HepG2 (cell line): Measurements from ENCODE around the gene KRTAP5-1. TPM values are rescaled to one million over a fixed set of nuclear protein-coding genes. Genes with fewer than 3 reads are reported as not detected.

Experiments
- ATAC-seq: fragments of 200-7000 bp; cut with Tn5 transposase; 3 replicates; pipeline ENCODE4 v1.9.1; 2020; ENCODE audit warnings: mild to moderate bottlenecking, moderate library complexity
- BruUV-seq: library from RNA; stranded (reverse); fragments of 400-500 nt; replicated peaks from 2 replicates; lab custom pipeline; 2021; lab: Mats Ljungman, UMichigan
- CTCF ChIA-PET: fragments of 300-600 bp; formaldehyde crosslinking; extraction: SDS; loops from one replicate; lab custom pipeline; 2021; ENCODE audit warnings: low total read pairs, inconsistent platforms, low intra/inter-chr PET ratio; lab: Yijun Ruan, JAX
- POLR2A ChIA-PET: fragments of 350-600 bp; sonication (Branson Sonifier 250); formaldehyde crosslinking; loops from one replicate; lab custom pipeline; 2020; ENCODE audit warnings: antibody characterized with exemption, inconsistent platforms; lab: Yijun Ruan, JAX
- DNase-seq: peaks from one replicate; pipeline ENCODE4 v3.0.0-alpha.2; 2015; ENCODE audit warnings: low spot score
- FAIRE-seq: peaks from 3 replicates; lab custom pipeline; 2011; peaks lifted over from hg19 to GRCh38; lab: Jason Lieb, UNC
- H2AFZ ChIP-seq: one replicate; pipeline ENCODE4 v1.6.1; 2011; ENCODE audit warnings: low read length, inconsistent platforms
- H3K27ac ChIP-seq: fragments of 300-600 bp; 3 replicates; pipeline ENCODE4 v1.8.0; 2011; ENCODE audit warnings: mixed run types, mild to moderate bottlenecking, mixed read lengths, low read length, inconsistent platforms; ENCODE audit not compliant: insufficient read depth; ENCODE audit errors: extremely low read length
- H3K27me3 ChIP-seq, 2 experiments: fragments of 200-600 bp in 1 of 2; 2 replicates in 1 of 2; 3 replicates in 1 of 2; pipeline versions ENCODE4 v1.6.0 to v1.8.0; 2011; ENCODE audit warnings: low read length in 2 of 2, mild to moderate bottlenecking in 2 of 2, moderate library complexity in 2 of 2, inconsistent platforms in 1 of 2; ENCODE audit not compliant: insufficient read depth in 2 of 2, control insufficient read depth in 1 of 2
- H3K36me3 ChIP-seq, 2 experiments: fragments of 200-600 bp in 1 of 2; replicated peaks in 1 of 2; 2 replicates in 1 of 2; 3 replicates in 1 of 2; pipeline versions ENCODE4 v1.5.1 to v1.8.0; 2011; ENCODE audit warnings: low read length in 2 of 2, inconsistent platforms in 1 of 2; ENCODE audit not compliant: insufficient read depth in 2 of 2, control insufficient read depth in 1 of 2
- H3K4me1 ChIP-seq: 2 replicates; pipeline ENCODE4 v1.5.1; 2012; ENCODE audit warnings: low read length, inconsistent platforms; ENCODE audit not compliant: insufficient read depth
- H3K4me2 ChIP-seq: 2 replicates; pipeline ENCODE4 v1.6.0; 2011; ENCODE audit warnings: low read depth, low read length, inconsistent platforms
- H3K4me3 ChIP-seq, 3 experiments: fragments of 200-600 bp in 1 of 3; sonication (generic), shearing (Covaris generic) in 1 of 3; replicated peaks in 1 of 3; 2 replicates each; pipeline ENCODE4 v1.5.1; 2011 to 2016; ENCODE audit warnings: low read length in 3 of 3, inconsistent platforms in 2 of 3, low read depth in 2 of 3, mild to moderate bottlenecking in 2 of 3, control low read depth in 1 of 3, mixed read lengths in 1 of 3; ENCODE audit not compliant: insufficient read depth in 1 of 3
- H3K79me2 ChIP-seq: one replicate; pipeline ENCODE4 v1.6.1; 2011; ENCODE audit warnings: low read length, inconsistent platforms; ENCODE audit not compliant: insufficient read depth
- H3K9ac ChIP-seq: 2 replicates; pipeline ENCODE4 v1.6.0; 2011; ENCODE audit warnings: mild to moderate bottlenecking, low read depth, low read length, inconsistent platforms; ENCODE audit not compliant: insufficient read depth
- H3K9me3 ChIP-seq: 2 replicates; pipeline ENCODE4 v1.5.1; 2012; ENCODE audit warnings: mild to moderate bottlenecking, low read length
- H4K20me1 ChIP-seq: 2 replicates; pipeline ENCODE4 v1.6.0; 2011; ENCODE audit warnings: inconsistent platforms, mild to moderate bottlenecking, low read length, moderate library complexity; ENCODE audit not compliant: insufficient read depth
- MYC ChIP-seq: sonication (generic); formaldehyde crosslinking; IDR thresholded peaks from 2 replicates; pipeline ENCODE4 v1.9.0; 2021; ENCODE audit warnings: missing genetic modification reagents, borderline replicate concordance
- RFXAP ChIP-seq: sonication (generic); formaldehyde crosslinking; IDR thresholded peaks from 2 replicates; pipeline ENCODE4 v1.4.0; 2020; ENCODE audit warnings: missing genetic modification reagents, borderline replicate concordance
- SAP130 ChIP-seq: IDR thresholded peaks from 2 replicates; pipeline ENCODE4 v1.6.1; 2016; ENCODE audit warnings: low read depth
- ZBTB21 ChIP-seq: sonication (generic); formaldehyde crosslinking; IDR thresholded peaks from 2 replicates; pipeline ENCODE4 v1.4.0; 2020; ENCODE audit warnings: missing genetic modification reagents
- ZHX1 ChIP-seq: sonication (generic); formaldehyde crosslinking; IDR thresholded peaks from 2 replicates; pipeline ENCODE4 v1.8.1; 2022; ENCODE audit warnings: low read depth, mild to moderate bottlenecking, missing genetic modification reagents
- whole genome bisulfite sequencing: methylation state at CpG from one replicate; pipeline ENCODE4 v1.1.6; 2017; ENCODE audit warnings: low lambda C conversion rate; 5-methylcytosine and 5-hydroxymethylcytosine counted together
- in situ Hi-C: cut with HindIII; loops from 2 replicates; pipeline ENCODE4 v1.10.0; 2017; ENCODE audit warnings: low pct_unique_long_range_greater_than_20kb; ENCODE audit not compliant: extremely low pct_ligation_motif_present
- intact Hi-C: fragments of 100-400 bp; cut with micrococcal nuclease; formaldehyde crosslinking; loops from one replicate; pipeline ENCODE4 v1.10.0; 2022; ENCODE audit not compliant: unreplicated experiment
- polyA plus RNA-seq, 8 experiments: library from polyadenylated mRNA; depleted of rRNA in 3 of 8; stranded (reverse) in 7 of 8; unstranded in 1 of 8; fragments of >200 nt; fragmentation: Illumina TruSeq in 4 of 8; extraction: Trizol in 4 of 8; gene quantifications; 2 replicates each; pipeline versions ENCODE4 v1.2.1 to v1.2.3, GENCODE V29; 2011 to 2016; ENCODE audit warnings: low read depth in 4 of 8, missing spikeins in 1 of 8, mixed read lengths in 1 of 8; ENCODE audit not compliant: insufficient read depth in 1 of 8
- total RNA-seq, 5 experiments: library from RNA; depleted of rRNA; stranded (reverse); fragments of >200 nt; fragmentation: Illumina TruSeq; extraction: Trizol; gene quantifications; 2 replicates each; pipeline ENCODE4 v1.2.3, GENCODE V29; 2016; ENCODE audit warnings: low read depth in 1 of 5

KRTAP5-1 gene
- total and polyA plus RNA-seq, 2 of the 13 experiments (the other 11 are each of a cell fraction or from before 2014, with no cell fraction given): not detected

DNA sequence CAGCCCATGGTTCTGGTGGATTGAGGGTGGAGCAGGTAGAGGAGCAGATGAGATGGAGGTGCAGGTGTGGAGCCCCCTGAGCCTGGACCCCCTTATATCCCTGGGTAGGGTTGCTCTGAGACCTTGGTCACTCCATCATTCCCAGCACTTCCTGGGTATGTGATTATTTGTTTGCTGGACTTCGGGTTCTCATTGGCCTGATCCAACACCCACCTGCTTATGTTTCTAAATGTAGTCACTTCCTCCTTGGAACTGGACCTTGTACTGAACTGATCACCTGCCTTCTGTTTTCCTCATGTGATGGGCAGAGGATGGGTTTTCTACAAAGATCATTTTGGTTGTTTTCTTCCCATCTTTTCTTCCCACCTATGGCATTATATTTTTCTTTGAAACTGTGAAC is 37.0 kb upstream of the KRTAP5-1 start, which contains the start of gene KRTAP5-4 (continued):
- no peak for TF ChIP-seq RFXAP (CRISPR knock-in tag)

GRCh38 chr11:1619449-1619848 is 34.4 kb upstream of the KRTAP5-1 start:
- 27% methylated on average over 10 of the region's 10 CpGs for WGBS
- POLR2A ChIA-PET: no interaction called here
- in situ Hi-C loops: no loop called here

DNA sequence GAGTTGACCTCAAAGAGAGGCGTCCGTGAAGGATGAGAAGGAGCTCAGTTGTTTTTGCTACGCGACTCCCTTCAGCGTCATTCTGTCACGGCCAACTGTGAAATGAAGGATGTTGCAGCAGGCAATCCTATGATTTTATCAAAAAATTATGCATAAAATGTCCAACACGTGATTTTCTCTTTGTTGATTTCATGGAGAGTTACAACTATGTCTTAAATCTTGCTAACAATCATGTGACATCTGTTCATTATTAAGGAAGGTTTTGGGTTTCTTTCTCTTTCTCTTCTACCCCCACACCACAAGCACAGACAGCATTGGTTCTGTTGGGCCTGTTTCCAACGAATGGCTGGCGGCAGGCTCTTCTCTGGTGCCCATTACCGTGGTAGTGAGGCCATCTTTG is 33.1 kb upstream of the KRTAP5-1 start:
- ATAC-seq (no peak), DNase-seq (no peak), FAIRE-seq (no peak)
- Histone ChIP-seq H3K9ac (no peak overlapping the region), H3K9me3 (no peaks in the 10 kb centered on the region), H3K4me3 (no peak overlapping the region), H2AFZ (no peak overlapping the region), H3K36me3 (no peaks in the 10 kb centered on the region), H4K20me1 (no peaks in the 10 kb centered on the region), H3K4me2 (no peak overlapping the region), H3K79me2 (no peaks in the 10 kb centered on the region), H3K27me3 (peaks cover 2 to 29% of the 10 kb centered on the region in 2 experiments; a peak in 4 of 5 replicates), H3K27ac (no peak overlapping the region), H3K4me1 (no peaks in the 10 kb centered on the region)
- ChIA-PET CTCF (no interaction called here), POLR2A (no interaction called here)
- in situ Hi-C loops (no loop called here), intact Hi-C loops (no loop called here)
- BruUV-seq: no TSS peak
- 36% methylated on average over 10 of the region's 10 CpGs for WGBS
- TF ChIP-seq SAP130 (no peak), ZHX1 (no peak)

More at GRCh38 chr11:1619449-1619848, 34.4 kb upstream of the KRTAP5-1 start:
- DNase-seq (no peak), FAIRE-seq (no peak), ATAC-seq (no peak)
- no peak overlapping the region for H3K27ac ChIP-seq
- no peaks in the 10 kb centered on the region for H3K79me2 ChIP-seq
- no peaks in the 10 kb centered on the region for H3K4me1 ChIP-seq
- H3K4me2 ChIP-seq: no peak overlapping the region
- H4K20me1 ChIP-seq: no peaks in the 10 kb centered on the region
- TF ChIP-seq MYC (CRISPR knock-in tag): no peak
- peak; percentile 70 for TF ChIP-seq ZBTB21 (CRISPR knock-in tag)
- no peaks in the 10 kb centered on the region for H3K9me3 ChIP-seq
- H3K4me3 ChIP-seq: no peak overlapping the region
- no TSS peak for BruUV-seq
- intact Hi-C loops: no loop called here
- H2AFZ ChIP-seq: no peak overlapping the region
- H3K9ac ChIP-seq: no peak overlapping the region
- CTCF ChIA-PET: no interaction called here
- H3K27me3 ChIP-seq: peaks cover 5 to 27% of the 10 kb centered on the region in 2 experiments
- no peaks in the 10 kb centered on the region for H3K36me3 ChIP-seq
